ENCODE data around the gene SRD5A1. TPM values are rescaled to one million over a fixed set of nuclear protein-coding genes. Genes with fewer than 3 reads are reported as not detected.
A peak's percentile ranks its signal among the peaks of the same experiment; 100 is the strongest.

SRD5A1 gene
- total RNA-seq, 1 donor from 2014 or later = 16.6 TPM

DNA sequence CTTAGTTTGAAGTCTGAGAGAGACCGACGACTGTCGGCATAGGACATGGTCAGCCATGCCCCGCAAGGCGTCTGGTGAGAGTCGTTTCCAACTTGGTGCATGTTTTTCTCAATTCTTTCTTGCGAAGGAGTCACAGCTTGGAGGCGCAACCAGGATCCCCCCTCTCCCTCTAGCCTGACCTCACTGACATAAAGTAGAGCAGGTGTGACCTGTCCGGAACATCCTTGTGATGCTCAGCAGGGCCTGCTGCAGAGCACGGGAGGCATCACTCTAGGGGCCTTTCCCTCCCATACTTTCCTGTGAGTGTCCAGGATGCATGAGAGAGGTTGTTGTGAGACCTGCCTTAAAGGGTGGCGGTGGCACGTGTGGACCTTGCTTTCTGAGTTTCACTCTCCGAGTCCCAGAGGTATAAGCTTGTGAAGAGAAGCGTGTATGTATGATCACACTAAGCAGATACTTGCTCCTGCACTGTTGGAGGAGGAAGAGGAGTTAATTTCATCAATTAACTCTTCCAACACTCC is 85.0 kb downstream of the SRD5A1 start:
- no peaks in the 10 kb centered on the region for H3K9me3 Mint-ChIP-seq
- H3K4me1 Mint-ChIP-seq = peaks cover 63% of the 10 kb centered on the region
- H3K36me3 Mint-ChIP-seq (ENCODE audit: low read depth) = peaks cover 34% of the 10 kb centered on the region
- no peak for DNase-seq
- H3K27me3 Mint-ChIP-seq = no peaks in the 10 kb centered on the region
- H3K27ac Mint-ChIP-seq = peak overlapping the region; percentile 62
- peak overlapping the region; percentile 43 for H3K4me3 Mint-ChIP-seq
- intact Hi-C loops (cut with micrococcal nuclease) = loop anchor here (10.0 kb wide), 1 partner anchor 1223 kb away; no protein-coding TSS in a partner anchor

- Mint-ChIP-seq H3K27me3 (no peaks in the 10 kb centered on the region), H3K27ac (peak overlapping the region; percentile 62), H3K4me3 (peak overlapping the region; percentile 2), H3K9me3 (no peaks in the 10 kb centered on the region), H3K36me3 (ENCODE audit: low read depth) (peaks cover 39% of the 10 kb centered on the region), H3K4me1 (peaks cover 68% of the 10 kb centered on the region)
- DNase-seq = no peak
- intact Hi-C loops (cut with micrococcal nuclease) = loop anchor here (10.0 kb wide), 1 partner anchor 1224 kb away; no protein-coding TSS in a partner anchor
These were observed 85.5 kb downstream of the SRD5A1 start for GRCh38 chr5:6718718-6719117.

DNA sequence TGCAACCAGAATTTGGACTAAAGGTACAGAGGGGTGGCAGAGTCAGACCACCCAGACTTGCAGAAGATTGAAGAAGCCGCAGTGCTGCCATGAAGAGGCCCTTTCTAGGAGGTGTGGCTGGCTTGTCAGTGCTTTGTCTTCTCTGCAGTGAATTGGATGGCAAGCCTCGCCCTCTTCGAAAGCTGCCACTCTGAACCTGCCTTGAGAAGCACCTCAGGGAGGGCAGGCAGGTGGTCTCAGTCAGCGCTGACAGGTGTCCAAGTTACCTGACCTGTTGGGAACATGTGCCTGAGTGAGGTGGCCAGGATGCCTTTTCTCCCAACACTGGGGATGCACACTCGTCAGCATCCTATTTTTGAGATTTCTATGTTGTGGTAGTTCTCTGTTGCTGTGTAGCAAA is 86.2 kb downstream of the SRD5A1 start:
- Mint-ChIP-seq H3K27me3 (no peaks in the 10 kb centered on the region), H3K4me1 (peaks cover 75% of the 10 kb centered on the region), H3K36me3 (ENCODE audit: low read depth) (peaks cover 45% of the 10 kb centered on the region), H3K4me3 (no peak overlapping the region), H3K27ac (no peak overlapping the region), H3K9me3 (no peaks in the 10 kb centered on the region)
- DNase-seq = no peak
- intact Hi-C loops (cut with micrococcal nuclease) = loop anchor here (10.0 kb wide), 1 partner anchor 1225 kb away; no protein-coding TSS in a partner anchor

GRCh38 chr5:6719896-6720560 is 86.8 kb downstream of the SRD5A1 start:
- Mint-ChIP-seq H3K27me3 (no peaks in the 10 kb centered on the region), H3K27ac (peak overlapping the region; percentile 28), H3K36me3 (ENCODE audit: low read depth) (peaks cover 47% of the 10 kb centered on the region), H3K9me3 (no peaks in the 10 kb centered on the region), H3K4me1 (peaks cover 79% of the 10 kb centered on the region), H3K4me3 (no peak overlapping the region)
- DNase-seq = no peak
- intact Hi-C loops (cut with micrococcal nuclease) = loop anchor here (10.0 kb wide), 1 partner anchor 1225 kb away; no protein-coding TSS in a partner anchor

GRCh38 chr5:6720561-6720921 is 87.3 kb downstream of the SRD5A1 start:
- H3K27ac Mint-ChIP-seq = no peak overlapping the region
- peaks cover 76% of the 10 kb centered on the region for H3K4me1 Mint-ChIP-seq
- no peak overlapping the region for H3K4me3 Mint-ChIP-seq
- peaks cover 47% of the 10 kb centered on the region for H3K36me3 Mint-ChIP-seq (ENCODE audit: low read depth)
- intact Hi-C loops (cut with micrococcal nuclease) = no loop called here
- no peaks in the 10 kb centered on the region for H3K27me3 Mint-ChIP-seq
- H3K9me3 Mint-ChIP-seq = no peaks in the 10 kb centered on the region
- no peak for DNase-seq

DNA sequence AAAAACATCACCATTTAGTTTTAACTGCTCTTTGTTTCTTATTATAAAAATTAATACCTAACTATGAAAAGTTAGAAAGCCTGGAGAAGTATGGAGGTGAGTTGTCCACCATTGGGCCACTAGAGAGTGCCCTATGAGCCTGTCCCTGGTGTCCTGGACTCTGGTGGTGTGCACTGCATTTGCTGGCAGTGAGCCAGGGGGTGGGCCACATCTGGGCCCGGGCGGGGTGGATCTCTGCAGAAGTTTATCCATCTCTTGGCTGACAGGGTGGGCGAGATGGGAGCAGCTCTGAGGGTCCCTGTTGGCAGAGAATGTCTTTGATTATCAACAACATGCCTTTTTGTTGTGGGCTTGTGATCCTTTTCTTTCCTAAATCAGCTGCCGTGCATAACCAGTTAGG is 88.2 kb downstream of the SRD5A1 start:
- peaks cover 72% of the 10 kb centered on the region for H3K4me1 Mint-ChIP-seq
- intact Hi-C loops (cut with micrococcal nuclease) = no loop called here
- peak overlapping the region; percentile 74 for H3K27ac Mint-ChIP-seq
- DNase-seq = no peak
- H3K27me3 Mint-ChIP-seq = no peaks in the 10 kb centered on the region
- peak overlapping the region; percentile 60 for H3K4me3 Mint-ChIP-seq
- peaks cover 49% of the 10 kb centered on the region for H3K36me3 Mint-ChIP-seq (ENCODE audit: low read depth)
- H3K9me3 Mint-ChIP-seq = no peaks in the 10 kb centered on the region

GRCh38 chr5:6722015-6722414 is 88.8 kb downstream of the SRD5A1 start:
- Mint-ChIP-seq H3K4me1 (peaks cover 70% of the 10 kb centered on the region), H3K9me3 (no peaks in the 10 kb centered on the region), H3K27me3 (no peaks in the 10 kb centered on the region), H3K4me3 (peak overlapping the region; percentile 60), H3K36me3 (ENCODE audit: low read depth) (peaks cover 49% of the 10 kb centered on the region), H3K27ac (peak overlapping the region; percentile 74)
- intact Hi-C loops (cut with micrococcal nuclease) = no loop called here
- no peak for DNase-seq

GRCh38 chr5:6723122-6723815 is 90.0 kb downstream of the SRD5A1 start:
- Mint-ChIP-seq H3K4me3 (no peak overlapping the region), H3K36me3 (ENCODE audit: low read depth) (peaks cover 43% of the 10 kb centered on the region), H3K4me1 (peaks cover 69% of the 10 kb centered on the region), H3K27ac (peak overlapping the region; percentile 8), H3K27me3 (no peaks in the 10 kb centered on the region), H3K9me3 (no peaks in the 10 kb centered on the region)
- intact Hi-C loops (cut with micrococcal nuclease) = no loop called here
- DNase-seq = no peak

- H3K36me3 Mint-ChIP-seq (ENCODE audit: low read depth) = peaks cover 38% of the 10 kb centered on the region
- H3K9me3 Mint-ChIP-seq = no peaks in the 10 kb centered on the region
- H3K4me1 Mint-ChIP-seq = peaks cover 67% of the 10 kb centered on the region
- no peaks in the 10 kb centered on the region for H3K27me3 Mint-ChIP-seq
- no peak overlapping the region for H3K4me3 Mint-ChIP-seq
- no peak for DNase-seq
- intact Hi-C loops (cut with micrococcal nuclease) = no loop called here
- H3K27ac Mint-ChIP-seq = peak overlapping the region; percentile 16
These were observed 90.6 kb downstream of the SRD5A1 start for GRCh38 chr5:6723816-6724300.

Other genes with a start within 250 kb of the SRD5A1 start
- gene UBE2QL1, start 184.6 kb upstream of the SRD5A1 start, total RNA-seq = 0.54 and 0.77 TPM in 2 replicates
- 138 and 140 TPM in 2 replicates for gene NSUN2, start 396 bp upstream of the SRD5A1 start, total RNA-seq
- gene TENT4A, start 80.0 kb downstream of the SRD5A1 start, total RNA-seq = 38.8 and 43.4 TPM in 2 replicates